Stimulated activated CD8-positive, alpha-beta memory T cell treated with anti-CD3 and anti-CD28 coated beads, Interleukin-7, amount 100 ng/mL, for 24 hours (primary cell): ENCODE measurements around the gene SNRNP70.
"Not testable (repeated sequence)": the region's sequence is repeated elsewhere in the genome, so short reads cannot be mapped to it uniquely, and the experiment has no call there.

Experiments
- DNase-seq: peaks from one replicate; pipeline ENCODE4 v3.0.0-alpha.2; 2020; ENCODE audit warnings: low read depth

SNRNP70 gene

DNA sequence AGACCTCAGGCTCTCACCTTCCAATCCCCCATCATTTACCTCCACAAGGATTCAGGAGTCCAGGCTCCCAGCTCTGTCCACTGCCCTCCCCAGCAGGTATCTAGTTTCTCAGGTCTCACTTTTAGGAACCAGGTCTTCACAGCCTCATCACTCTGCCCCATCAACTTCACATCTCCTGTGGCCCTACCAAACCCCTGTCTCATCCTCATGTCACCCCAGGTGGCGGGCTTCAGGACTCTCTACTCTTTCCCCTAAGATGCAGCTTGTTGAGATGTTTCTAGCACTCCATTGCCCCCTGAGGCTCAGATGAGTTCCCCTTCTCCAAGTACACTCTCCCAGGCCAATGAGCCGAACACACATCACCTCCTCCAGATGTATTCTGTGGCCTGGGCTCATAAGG, 35.6 kb downstream of the SNRNP70 start:
- DNase-seq: no peak

DNA sequence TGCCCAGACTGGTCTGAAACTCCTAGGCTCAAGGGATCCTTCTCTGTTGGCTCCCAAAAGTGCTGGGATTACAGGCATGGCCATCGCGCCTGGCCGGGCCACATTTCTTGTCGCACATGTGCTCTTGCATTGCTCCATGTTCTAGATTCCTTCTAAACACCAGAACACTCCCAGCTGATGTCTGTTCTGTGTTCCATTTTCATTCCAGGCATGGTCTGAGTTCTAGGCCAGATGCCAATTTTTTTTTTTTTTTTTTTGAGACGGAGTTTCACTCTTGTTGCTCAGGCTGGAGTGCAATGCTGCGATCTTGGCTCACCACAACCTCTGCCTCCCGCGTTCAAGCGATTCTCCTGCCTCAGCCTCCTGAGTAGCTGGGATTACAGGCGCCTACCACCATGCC, 36.6 kb downstream of the SNRNP70 start:
- DNase-seq: not testable (repeated sequence)

DNA sequence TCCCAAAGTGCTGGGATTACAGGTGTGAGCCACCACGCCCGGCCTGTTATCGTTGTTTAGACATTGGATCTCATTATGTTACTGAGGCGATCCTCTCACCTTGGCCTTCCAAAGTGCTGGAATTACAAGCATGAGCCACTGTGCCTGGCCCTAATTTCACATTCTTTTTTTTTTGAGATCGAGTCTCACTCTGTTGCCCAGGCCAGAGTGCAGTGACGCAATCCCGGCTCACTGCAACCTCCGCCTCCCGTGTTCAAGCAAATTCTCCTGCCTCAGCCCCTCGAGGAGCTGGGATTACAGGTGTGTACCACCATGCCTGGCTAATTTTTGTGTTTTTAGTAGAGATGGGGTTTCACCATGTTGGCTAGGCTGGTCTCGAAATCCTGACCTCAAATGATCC, 38.0 kb downstream of the SNRNP70 start:
- not testable (repeated sequence) for DNase-seq

- no peak for DNase-seq
Observed at GRCh38 chr19:49125025-49125731, 39.9 kb downstream of the SNRNP70 start.

DNA sequence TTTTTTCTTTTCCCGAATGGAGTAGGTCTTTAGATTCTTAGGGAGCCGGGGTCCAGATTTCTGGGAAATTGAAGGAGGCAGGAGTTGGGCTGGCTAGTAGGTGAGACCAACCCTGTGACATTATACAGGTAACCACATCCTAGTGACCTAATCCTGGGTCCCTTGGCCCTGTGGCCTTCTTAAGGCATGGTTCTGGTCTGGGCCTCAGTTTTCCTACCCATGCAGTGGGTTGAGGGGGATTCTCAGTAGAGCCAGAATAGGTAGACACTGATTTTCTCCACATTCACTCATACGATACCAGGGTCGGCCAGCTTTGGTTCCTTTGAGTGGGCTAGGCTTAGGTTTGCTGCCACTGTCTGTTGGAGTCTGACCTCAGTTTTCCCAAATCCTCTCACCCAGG, 41.3 kb downstream of the SNRNP70 start:
- no peak for DNase-seq

DNA sequence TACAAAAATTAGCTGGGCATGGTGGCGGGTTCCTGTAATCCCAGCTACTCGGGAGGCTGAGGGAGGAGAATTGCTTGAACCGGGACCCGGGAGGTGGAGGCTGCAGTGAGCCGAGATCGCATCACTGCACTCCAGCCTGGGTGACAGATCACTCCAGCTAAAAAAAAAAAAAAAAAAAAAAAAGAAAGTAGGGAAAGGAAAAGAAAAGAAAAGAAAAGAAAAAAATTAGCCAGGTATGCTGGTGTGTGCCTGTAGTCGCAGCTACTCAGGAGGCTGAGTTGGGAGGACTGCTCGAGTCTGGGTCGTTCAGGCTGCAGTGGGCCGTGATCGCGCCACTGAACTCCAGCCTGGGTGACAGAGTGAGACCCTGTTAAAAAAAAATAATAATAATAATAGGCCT, 42.0 kb downstream of the SNRNP70 start:
- not testable (repeated sequence) for DNase-seq

DNA sequence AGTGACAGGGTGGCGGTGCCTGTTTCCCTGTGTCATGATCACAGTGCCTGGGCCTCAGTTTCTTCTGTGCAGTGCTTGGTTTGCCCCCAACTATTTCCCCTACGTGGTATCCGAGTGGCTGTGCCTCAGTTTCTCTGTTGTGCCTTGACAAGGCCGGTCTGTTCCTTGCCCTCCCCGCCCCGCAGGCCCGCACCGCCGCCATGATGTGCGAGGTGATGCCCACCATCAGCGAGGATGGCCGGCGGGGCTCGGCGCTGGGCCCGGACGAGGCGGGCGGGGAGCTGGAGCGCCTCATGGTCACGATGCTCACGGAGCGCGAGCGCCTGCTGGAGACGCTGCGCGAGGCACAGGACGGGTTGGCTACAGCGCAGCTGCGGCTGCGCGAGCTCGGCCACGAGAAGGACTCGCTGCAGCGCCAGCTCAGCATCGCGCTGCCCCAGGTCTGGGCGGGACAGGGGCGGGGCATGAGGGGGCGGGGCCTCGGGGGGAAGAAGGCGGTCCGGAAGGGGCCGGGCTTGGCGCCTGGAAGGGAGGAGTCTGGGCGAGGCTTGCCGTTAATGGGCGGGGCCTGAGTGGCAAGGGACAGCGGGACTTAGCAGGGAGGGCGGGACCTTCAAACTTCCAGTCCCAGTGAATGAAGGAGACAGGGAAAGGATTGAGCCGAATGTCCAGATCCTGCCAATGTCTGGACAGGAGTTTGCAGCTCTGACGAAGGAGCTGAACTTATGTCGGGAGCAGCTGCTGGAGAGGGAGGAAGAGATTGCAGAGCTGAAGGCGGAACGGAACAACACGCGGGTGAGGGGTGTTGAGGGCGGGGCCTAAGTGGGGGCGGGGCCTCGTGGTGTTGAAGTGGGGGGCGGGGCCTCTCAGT, 42.7 kb downstream of the SNRNP70 start:
- DNase-seq: peak; percentile 82

- no peak for DNase-seq
Observed at GRCh38 chr19:49128545-49129237, 43.4 kb downstream of the SNRNP70 start.

DNA sequence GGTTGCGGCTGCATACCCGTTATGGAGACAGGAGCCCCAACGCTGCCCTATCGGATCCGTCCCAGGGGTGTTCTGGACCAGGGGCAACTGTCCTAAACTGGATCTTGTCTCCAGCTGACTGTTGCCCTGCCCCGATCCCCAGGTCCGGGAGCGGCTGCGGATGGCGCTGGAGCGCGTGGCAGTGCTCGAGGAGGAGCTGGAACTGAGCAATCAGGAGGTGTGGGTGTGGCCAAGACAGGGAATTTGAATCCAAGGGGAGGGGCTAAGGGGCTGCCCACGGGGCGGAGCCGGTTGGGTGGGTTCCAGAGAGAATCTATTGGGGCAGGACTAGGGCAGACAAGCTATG, 44.0 kb downstream of the SNRNP70 start:
- DNase-seq: no peak

GRCh38 chr19:49130325-49130724, 45.1 kb downstream of the SNRNP70 start:
- no peak for DNase-seq

GRCh38 chr19:49132974-49133609, 47.8 kb downstream of the SNRNP70 start:
- no peak for DNase-seq

DNA sequence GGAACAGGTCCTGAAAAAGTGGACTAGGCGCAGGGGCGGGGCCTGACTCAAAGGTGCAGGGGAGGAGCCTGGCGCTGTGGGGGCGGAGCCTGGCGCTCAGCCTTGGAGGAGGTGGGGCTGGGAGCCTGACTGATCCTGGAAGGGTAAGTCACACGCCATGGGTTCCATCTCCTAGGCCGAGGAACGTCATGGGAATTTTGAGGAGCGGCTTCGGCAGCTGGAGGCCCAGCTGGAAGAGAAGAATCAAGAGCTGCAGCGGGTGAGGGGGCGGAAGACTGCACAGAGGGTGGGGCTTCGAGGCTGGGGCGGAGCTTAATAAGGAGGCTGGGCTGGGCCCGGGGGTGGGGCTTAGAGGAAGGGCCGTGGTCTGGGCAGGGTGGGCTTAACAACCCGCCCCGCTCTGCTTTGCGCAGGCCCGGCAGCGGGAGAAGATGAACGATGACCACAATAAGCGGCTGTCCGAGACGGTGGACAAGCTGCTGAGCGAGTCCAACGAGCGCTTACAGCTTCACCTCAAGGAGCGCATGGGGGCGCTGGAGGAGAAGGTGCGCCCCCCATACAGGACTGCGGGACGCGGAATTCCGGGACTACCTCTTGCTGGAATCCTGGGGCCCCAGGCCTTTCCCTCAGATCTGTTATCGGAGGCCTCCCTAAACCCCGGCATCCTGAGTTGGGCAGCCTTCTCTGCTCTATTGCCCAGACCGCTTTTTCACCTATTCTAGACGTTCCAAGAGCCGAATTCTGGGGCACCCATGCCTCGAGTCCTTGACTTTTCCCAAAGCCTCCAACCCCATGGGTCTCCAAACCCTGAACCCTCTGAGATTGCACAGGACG, 48.6 kb downstream of the SNRNP70 start:
- DNase-seq: no peak

GRCh38 chr19:49135686-49136085, 50.4 kb downstream of the SNRNP70 start:
- DNase-seq: no peak

- no peak for DNase-seq
Observed at GRCh38 chr19:49136771-49137171, 51.5 kb downstream of the SNRNP70 start.

GRCh38 chr19:49140951-49141350, 55.7 kb downstream of the SNRNP70 start:
- DNase-seq: no peak

DNA sequence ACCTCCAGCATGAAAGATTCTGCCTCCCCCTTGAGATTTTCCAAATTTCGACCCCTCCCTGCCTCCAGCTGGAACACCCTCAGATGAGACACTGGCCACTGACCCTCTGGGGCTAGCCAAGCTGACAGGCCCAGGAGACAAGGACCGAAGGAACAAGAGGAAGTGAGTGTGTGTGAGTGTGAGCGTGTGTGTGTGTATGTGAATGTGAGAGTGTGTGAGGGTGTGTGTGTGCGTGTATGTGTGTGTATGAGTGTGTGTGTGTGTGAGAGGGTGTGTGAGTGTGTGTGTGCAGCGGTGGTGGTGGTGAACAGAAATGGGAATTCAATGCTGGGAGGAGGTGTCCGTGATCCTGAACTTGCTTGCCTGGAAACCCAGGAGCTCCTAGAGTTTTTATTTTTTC, 56.1 kb downstream of the SNRNP70 start:
- DNase-seq: no peak

GRCh38 chr19:49142866-49143335, 57.6 kb downstream of the SNRNP70 start:
- DNase-seq: peak; percentile 45

- DNase-seq: peak; percentile 72
Observed at GRCh38 chr19:49145573-49146407, 60.5 kb downstream of the SNRNP70 start.

DNA sequence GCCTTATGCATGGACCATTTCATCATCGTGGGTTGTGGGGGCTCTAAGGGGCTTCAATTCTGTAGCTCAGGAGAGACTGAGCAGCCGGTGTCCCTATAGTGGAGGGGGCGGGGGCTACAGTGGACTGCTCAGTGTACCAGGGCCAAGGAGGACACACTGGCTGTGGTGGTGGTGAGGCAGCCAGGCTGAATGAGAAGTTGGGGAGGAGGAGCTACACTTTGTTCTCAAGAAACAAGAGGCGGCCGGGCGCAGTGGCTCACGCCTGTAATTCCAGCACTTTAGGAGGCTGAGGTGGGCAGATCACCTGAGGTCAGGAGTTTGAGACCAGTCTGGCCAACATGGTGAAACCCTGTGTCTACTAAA, 61.1 kb downstream of the SNRNP70 start:
- DNase-seq: not testable (repeated sequence)

- DNase-seq: no peak
Observed at GRCh38 chr19:49148044-49148682, 62.9 kb downstream of the SNRNP70 start.
